Right lobe of liver (tissue), 6 donors: ENCODE measurements around the gene CACYBP. TPM values are rescaled to one million over a fixed set of nuclear protein-coding genes. Genes with fewer than 3 reads are reported as not detected.

Experiments used
- ATAC-seq, 4 donors: fragments of 200-7000 bp; cut with Tn5 transposase; one replicate each; pipeline ENCODE4 v1.9.1; 2020; ENCODE audit warnings: mild to moderate bottlenecking in 4 of 4, moderate library complexity in 4 of 4
- DNase-seq, 3 donors: peaks; one replicate each; pipeline ENCODE4 v3.0.0-alpha.2; 2020
- H3K27ac ChIP-seq, 3 donors: fragments of 200-600 bp; one replicate each; pipeline ENCODE4 v1.8.0; 2022
- H3K27me3 ChIP-seq, 2 donors: fragments of 200-600 bp; one replicate each; pipeline ENCODE4 v1.8.0; 2022
- H3K36me3 ChIP-seq, 4 donors: fragments of 200-600 bp; sonication (generic) in 1 of 4; one replicate each; pipeline versions ENCODE4 v1.5.1 to v1.8.0; 2017 to 2022; ENCODE audit warnings: control low read depth in 1 of 4
- H3K4me1 ChIP-seq, 4 donors: fragments of 200-600 bp; sonication (generic) in 1 of 4; one replicate each; pipeline versions ENCODE4 v1.5.1 to v1.8.0; 2017 to 2022; ENCODE audit warnings: control low read depth in 1 of 4
- H3K4me3 ChIP-seq, 3 donors: fragments of 200-600 bp; one replicate each; pipeline ENCODE4 v1.8.0; 2022
- H3K9me3 ChIP-seq, 4 donors: fragments of 200-600 bp; sonication (generic) in 1 of 4; one replicate each; pipeline versions ENCODE4 v1.5.1 to v1.8.0; 2017 to 2022; ENCODE audit warnings: control low read depth in 1 of 4
- POLR2A ChIP-seq: fragments of 450-650 bp; IDR thresholded peaks from one replicate; pipeline ENCODE4 v1.6.1; 2017; ENCODE audit warnings: antibody characterized with exemption, mild to moderate bottlenecking
- whole genome bisulfite sequencing: methylation state at CpG from one replicate; pipeline ENCODE4 v1.1.6; 2018; ENCODE audit warnings: low coverage, low lambda C conversion rate; ENCODE audit not compliant: insufficient coverage; ENCODE audit errors: missing lambda C conversion rate; 5-methylcytosine and 5-hydroxymethylcytosine counted together
- intact Hi-C, 2 donors: fragments of 100-400 bp; cut with DNase I; formaldehyde crosslinking; loops; one replicate each; pipeline versions ENCODE4 v1.11.2 to v1.14.1; 2022
- total RNA-seq, 6 experiments: library from RNA; depleted of rRNA in 2 of 6; stranded (reverse); fragments of >200 nt in 2 of 6; fragmentation: NEBNext Ultra II Directional in 3 of 6; extraction: Animal tissue kit (Norgen Biotek cat#: 25700) in 3 of 6; gene quantifications; one replicate each; pipeline versions ENCODE4 v1.1.0 to v1.2.4, GENCODE V29; 2016 to 2023
- TF ChIP-seq, protein P1 (sequence below), 4 donors: fragments of 200-600 bp in 3 of 4; fragments of 450-650 bp in 1 of 4; IDR thresholded peaks; one replicate each; pipeline versions ENCODE4 v1.5.1 to v1.8.0; 2016 to 2022; ENCODE audit warnings: antibody characterized with exemption in 4 of 4, mild to moderate bottlenecking in 2 of 4
- donor health status: DM: no; HTN: yes; CAD: no.
- donor health status: DM: no; HTN: no; CAD: no.
- donor health status: DM: no; HTN: no; CAD: no.
- donor health status: DM: no; HTN: yes; CAD: no.
- donor health status: DM: no; HTN: yes; CAD: no.

The CACYBP gene
- total RNA-seq, 6 experiments from 2014 or later = 20.3 to 60.0 (median 31.2) TPM

DNA sequence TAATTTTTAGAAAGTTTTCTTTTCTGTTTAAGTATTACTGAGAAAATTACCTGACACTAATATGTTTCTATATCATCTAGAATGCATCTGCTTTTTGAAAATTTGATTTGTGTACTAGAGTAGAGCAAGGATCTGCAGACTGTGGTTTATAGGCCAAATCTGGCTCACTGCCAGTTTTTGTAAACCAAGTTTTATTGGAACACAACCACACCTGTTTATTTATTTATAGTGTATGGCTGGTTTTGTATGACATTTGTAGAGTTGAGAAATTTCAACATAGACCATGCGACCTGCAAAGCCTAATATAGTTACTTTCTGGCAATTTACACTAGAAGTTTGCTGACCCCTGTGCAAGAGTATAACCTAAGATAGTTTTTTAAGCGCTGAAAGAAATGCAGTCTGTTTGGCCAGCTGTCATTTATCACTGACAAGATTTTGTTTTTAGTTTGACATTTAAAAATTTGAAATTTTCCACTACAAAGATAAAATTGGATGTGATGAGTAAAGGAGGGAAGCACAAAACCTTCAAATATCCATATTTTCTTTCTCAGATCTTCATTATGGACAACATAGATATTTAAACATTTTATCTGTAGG lies 36.1 kb upstream of the CACYBP start:
- peaks cover 0 to 32% (median 0%) of the 10 kb centered on the region in 4 donors for H3K4me1 ChIP-seq
- DNase-seq = no peak
- TF ChIP-seq POLR2A = no peak
- TF ChIP-seq, protein P1, sequence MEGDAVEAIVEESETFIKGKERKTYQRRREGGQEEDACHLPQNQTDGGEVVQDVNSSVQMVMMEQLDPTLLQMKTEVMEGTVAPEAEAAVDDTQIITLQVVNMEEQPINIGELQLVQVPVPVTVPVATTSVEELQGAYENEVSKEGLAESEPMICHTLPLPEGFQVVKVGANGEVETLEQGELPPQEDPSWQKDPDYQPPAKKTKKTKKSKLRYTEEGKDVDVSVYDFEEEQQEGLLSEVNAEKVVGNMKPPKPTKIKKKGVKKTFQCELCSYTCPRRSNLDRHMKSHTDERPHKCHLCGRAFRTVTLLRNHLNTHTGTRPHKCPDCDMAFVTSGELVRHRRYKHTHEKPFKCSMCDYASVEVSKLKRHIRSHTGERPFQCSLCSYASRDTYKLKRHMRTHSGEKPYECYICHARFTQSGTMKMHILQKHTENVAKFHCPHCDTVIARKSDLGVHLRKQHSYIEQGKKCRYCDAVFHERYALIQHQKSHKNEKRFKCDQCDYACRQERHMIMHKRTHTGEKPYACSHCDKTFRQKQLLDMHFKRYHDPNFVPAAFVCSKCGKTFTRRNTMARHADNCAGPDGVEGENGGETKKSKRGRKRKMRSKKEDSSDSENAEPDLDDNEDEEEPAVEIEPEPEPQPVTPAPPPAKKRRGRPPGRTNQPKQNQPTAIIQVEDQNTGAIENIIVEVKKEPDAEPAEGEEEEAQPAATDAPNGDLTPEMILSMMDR (IDR thresholded peaks at IDR 0.05) = no peak

DNA sequence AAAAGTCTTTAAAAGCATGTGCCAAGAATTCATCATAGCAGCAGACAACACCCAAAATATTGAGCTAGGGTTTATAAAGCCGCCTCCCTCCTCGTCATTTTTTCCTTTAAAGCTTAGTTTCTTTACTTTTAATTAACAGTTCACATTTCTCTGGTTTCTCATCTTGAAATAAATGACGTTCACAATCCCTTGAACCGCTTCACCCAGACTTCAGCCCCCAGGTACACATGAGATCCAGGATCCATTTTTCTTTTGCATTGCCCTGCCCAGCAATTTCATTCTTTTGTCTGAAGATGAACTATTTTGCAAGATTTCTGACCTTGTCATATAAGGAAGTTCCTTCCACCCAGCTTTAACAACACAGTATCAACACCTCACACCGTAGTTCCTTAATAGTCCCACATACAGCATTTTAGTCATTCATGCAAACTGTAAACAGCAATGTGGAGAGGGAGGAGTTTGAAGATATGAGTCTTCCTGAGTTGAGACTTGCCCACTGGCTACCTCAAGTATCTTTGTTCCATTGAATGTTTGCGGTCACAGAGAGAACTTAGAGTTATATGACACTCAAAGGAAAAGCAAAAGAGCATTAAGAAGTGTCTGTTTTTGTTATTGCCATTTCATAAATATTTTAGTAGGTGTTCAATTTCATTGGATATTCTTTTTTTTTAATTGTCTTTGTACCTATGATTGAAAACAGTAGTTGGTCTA lies 35.3 kb upstream of the CACYBP start:
- DNase-seq (no peak), ATAC-seq (peak; percentile 63 to 78 (median 68))
- Histone ChIP-seq H3K36me3 (no peaks in the 10 kb centered on the region), H3K27ac (peak overlapping the region; percentile 59 to 74 (median 61)), H3K4me3 (peak overlapping the region in 1 of 3 donors; percentile 11), H3K9me3 (no peaks in the 10 kb centered on the region), H3K27me3 (no peaks in the 10 kb centered on the region), H3K4me1 (peaks cover 0 to 32% (median 0%) of the 10 kb centered on the region in 4 donors)
- intact Hi-C loops = no loop called here
- TF ChIP-seq, protein P1 (IDR thresholded peaks at IDR 0.05) = no peak
- TF ChIP-seq POLR2A = no peak
- WGBS = 42% methylated on average over 6 of the region's 6 CpGs

More for the DNA sequence above, 36.1 kb upstream of the CACYBP start:
- Histone ChIP-seq H3K4me3 (no peak overlapping the region), H3K27ac (peak overlapping the region in 2 of 3 donors; percentile 30 to 61), H3K36me3 (no peaks in the 10 kb centered on the region), H3K9me3 (no peaks in the 10 kb centered on the region), H3K27me3 (no peaks in the 10 kb centered on the region)
- WGBS = 44% methylated on average over 2 of the region's 2 CpGs
- no peak for ATAC-seq
- intact Hi-C loops = no loop called here

DNA sequence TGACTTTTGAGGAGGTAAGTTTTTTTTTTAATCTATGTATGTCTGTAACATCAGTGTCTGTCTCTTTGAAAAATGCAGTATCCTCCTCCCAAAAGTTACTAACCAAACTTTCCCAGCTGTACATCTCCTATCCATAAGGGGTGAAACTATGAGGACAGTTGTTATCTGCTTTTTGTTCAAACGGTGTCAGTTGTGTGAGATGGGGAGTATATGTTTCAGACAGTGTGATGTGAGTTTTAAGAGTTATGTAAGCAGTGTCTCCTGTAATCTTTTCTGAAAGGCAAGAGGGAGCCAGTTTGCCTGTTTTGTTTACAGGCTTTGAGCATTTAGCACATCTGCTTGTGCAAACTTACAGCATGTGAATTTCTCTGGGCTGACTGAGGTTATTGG lies 34.8 kb upstream of the CACYBP start:
- WGBS = 0% methylated on average over 1 of the region's 1 CpG
- Histone ChIP-seq H3K4me1 (peaks cover 0 to 32% (median 0%) of the 10 kb centered on the region in 4 donors), H3K9me3 (no peaks in the 10 kb centered on the region), H3K4me3 (peak overlapping the region in 1 of 3 donors; percentile 11), H3K36me3 (no peaks in the 10 kb centered on the region), H3K27me3 (no peaks in the 10 kb centered on the region), H3K27ac (peak overlapping the region; percentile 59 to 74 (median 61))
- DNase-seq (no peak), ATAC-seq (peak; percentile 56 to 73 (median 60))
- TF ChIP-seq POLR2A = no peak
- TF ChIP-seq, protein P1 (IDR thresholded peaks at IDR 0.05) = no peak
- intact Hi-C loops = no loop called here

DNA sequence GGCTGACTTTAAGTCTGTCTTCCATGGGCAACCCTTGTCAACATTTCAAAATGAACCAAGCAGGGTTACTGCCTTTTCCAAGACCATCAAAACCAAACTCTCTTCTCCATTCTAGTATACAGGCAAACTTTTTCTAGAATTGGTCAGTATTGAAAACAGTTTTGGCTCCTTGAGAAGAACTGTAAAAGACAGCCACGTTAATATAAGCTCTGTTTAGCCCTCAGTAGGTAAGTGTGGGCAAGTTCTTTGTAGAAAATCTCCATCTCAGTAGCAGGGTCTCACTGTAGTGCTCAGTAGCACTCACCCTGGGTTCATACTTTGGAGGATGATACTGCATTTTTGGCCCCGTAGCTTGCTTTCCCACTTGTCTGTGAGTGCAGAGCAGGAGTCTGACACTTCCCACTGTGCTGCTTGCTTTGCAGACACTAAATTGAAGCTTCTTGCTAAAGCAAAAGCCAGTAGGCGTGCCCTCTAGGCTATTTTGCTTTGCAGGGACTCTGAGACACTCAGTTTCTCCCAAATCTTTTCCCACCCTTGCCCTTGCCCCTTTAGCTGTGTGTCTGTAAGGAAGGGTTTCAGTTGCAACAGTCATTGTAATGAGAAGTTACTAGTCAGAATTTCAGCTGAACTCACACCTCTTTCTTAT lies 34.3 kb upstream of the CACYBP start:
- H3K36me3 ChIP-seq = no peaks in the 10 kb centered on the region
- peak overlapping the region in 1 of 3 donors; percentile 11 for H3K4me3 ChIP-seq
- ATAC-seq (peak; percentile 43 to 62 (median 51)), DNase-seq (no peak)
- intact Hi-C loops = no loop called here
- H3K4me1 ChIP-seq = peaks cover 0 to 32% (median 0%) of the 10 kb centered on the region in 4 donors
- H3K27ac ChIP-seq = peak overlapping the region; percentile 59 to 74 (median 61)
- WGBS = 21% methylated on average over 3 of the region's 3 CpGs
- no peaks in the 10 kb centered on the region for H3K27me3 ChIP-seq
- no peaks in the 10 kb centered on the region for H3K9me3 ChIP-seq
- TF ChIP-seq POLR2A = peak; percentile 24
- TF ChIP-seq, protein P1 (IDR thresholded peaks at IDR 0.05) = no peak
